Measurements from ENCODE around the gene ADCY5.

The ADCY5 gene

GRCh38 chr3:123299581-123299980 is 149.3 kb downstream of the ADCY5 start:
- H3K4me3 ChIP-seq (ENCODE audit: low read depth, low read length) = no peak overlapping the region
- no peak for TF ChIP-seq CTCF (IDR thresholded peaks at IDR 0.05; ENCODE audit: borderline replicate concordance, insufficient read depth, low read depth, low read length)

- TF ChIP-seq CTCF (IDR thresholded peaks at IDR 0.05; ENCODE audit: borderline replicate concordance, insufficient read depth, low read depth, low read length) = no peak
- H3K4me3 ChIP-seq (ENCODE audit: low read depth, low read length) = no peak overlapping the region
Measured at GRCh38 chr3:123298903-123299302, 150.0 kb downstream of the ADCY5 start.

DNA sequence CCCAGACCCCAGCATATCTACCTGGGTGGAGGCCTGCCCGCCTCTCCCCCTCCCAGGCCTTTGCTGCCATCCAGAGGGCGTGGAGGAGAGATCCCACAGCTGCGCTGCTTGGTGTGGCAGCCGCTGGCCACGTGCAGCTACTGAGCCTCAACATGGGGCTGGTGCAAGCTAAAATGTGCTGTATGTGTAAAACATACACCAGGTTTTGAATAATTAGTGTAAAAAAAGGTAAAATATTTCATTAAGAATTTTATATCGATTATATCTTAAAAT is 151.3 kb downstream of the ADCY5 start:
- TF ChIP-seq CTCF (IDR thresholded peaks at IDR 0.05; ENCODE audit: borderline replicate concordance, insufficient read depth, low read depth, low read length) = no peak
- no peak overlapping the region for H3K4me3 ChIP-seq (ENCODE audit: low read depth, low read length)

GRCh38 chr3:123296836-123297626 is 151.9 kb downstream of the ADCY5 start:
- H3K4me3 ChIP-seq (ENCODE audit: low read depth, low read length) = no peak overlapping the region
- no peak for TF ChIP-seq CTCF (IDR thresholded peaks at IDR 0.05; ENCODE audit: borderline replicate concordance, insufficient read depth, low read depth, low read length)

DNA sequence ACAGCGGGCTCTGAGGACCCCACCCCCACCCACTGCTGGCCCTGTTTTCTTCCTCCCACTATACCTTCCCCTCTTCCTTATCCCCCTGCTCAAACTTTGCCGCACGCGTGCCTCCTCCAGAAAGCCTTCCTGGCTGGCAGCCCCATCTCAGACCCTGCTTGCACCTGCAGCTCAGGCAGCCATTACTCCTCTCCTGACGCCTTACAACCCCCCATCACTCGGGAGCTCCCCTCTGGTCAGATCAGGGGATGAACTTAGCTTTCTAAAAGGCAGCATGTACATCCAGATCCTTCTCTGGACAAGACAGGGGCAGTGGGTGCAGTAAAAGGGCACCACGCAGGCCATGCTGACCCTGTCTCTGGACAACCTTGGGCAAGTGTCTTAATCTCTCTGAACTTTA is 152.6 kb downstream of the ADCY5 start:
- TF ChIP-seq CTCF (IDR thresholded peaks at IDR 0.05; ENCODE audit: borderline replicate concordance, insufficient read depth, low read depth, low read length) = no peak

GRCh38 chr3:123295901-123296250 is 153.0 kb downstream of the ADCY5 start:
- TF ChIP-seq CTCF (IDR thresholded peaks at IDR 0.05; ENCODE audit: borderline replicate concordance, insufficient read depth, low read depth, low read length) = no peak
- no peak overlapping the region for H3K4me3 ChIP-seq (ENCODE audit: low read depth, low read length)

More for the DNA sequence above, 152.6 kb downstream of the ADCY5 start:
- H3K4me3 ChIP-seq (ENCODE audit: low read depth, low read length) = no peak overlapping the region

DNA sequence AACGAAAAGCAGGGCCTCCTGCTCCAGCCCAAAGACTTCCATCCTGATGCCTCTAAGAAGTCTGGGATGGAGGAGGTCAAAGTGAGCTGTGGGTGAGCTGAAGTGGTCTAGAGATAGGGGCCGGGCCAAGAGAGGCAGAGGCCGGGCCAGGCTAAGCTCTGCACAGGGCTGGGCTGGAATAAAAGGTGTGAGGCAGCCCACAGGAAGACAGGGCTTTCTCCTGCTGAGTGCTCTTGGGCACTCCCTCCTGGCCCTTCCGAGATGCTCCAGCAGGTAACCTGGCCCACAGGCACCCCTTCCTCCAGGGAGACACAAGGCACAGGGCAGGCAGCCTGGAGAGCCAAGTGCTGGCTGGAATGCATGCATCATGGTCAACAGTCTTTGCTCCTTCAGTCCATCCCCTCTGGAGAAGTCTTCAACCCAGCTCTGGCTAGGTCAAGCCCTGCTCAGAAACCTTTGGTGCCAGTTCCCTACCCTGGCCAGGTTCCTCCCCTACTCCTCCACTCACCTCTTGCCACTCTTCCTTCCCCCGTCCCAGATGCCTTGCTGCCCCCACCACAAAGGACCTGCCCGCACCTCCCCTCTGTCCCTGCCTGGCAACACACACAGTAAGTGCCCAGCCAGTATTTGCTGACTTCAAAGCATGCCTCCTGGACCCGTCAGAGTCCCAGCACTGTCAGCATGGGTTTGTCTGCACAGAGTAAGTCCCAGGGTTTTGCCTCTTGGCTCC is 153.6 kb downstream of the ADCY5 start:
- H3K4me3 ChIP-seq (ENCODE audit: low read depth, low read length) = no peak overlapping the region
- TF ChIP-seq CTCF (IDR thresholded peaks at IDR 0.05; ENCODE audit: borderline replicate concordance, insufficient read depth, low read depth, low read length) = no peak
